Inflammatory macrophage treated with lipopolysaccharide for 4 hours (primary cell): ENCODE data around the gene YTHDC1.
A peak's percentile ranks its signal among the peaks of the same experiment; 100 is the strongest.

ENCODE experiments used
- DNase-seq: peaks from one replicate; pipeline ENCODE4 v3.0.0-alpha.2; 2020

Gene YTHDC1

GRCh38 chr4:68358988-68359387, 9.1 kb upstream of the YTHDC1 start:
- DNase-seq, result no peak

- DNase-seq, result no peak
These were observed 2.9 kb upstream of the YTHDC1 start for GRCh38 chr4:68352791-68353190.

DNA sequence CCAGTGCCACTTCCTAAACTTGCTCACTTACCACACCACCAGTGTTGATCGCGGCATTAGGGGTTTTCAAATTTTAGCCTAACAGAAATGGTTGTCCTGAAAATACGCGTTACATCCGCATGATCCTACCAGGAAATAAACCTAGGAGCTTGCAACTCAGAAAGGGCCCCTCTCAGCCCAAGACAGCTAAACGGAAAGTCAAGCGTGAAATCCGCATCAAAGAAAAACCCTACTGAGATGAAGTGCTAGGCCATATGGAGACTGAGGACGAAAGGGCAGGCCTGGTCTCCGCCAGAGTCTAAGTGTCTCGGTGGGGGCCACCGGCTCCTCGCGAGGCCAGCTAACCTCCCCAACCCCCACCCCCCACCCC, 626 bp downstream of the YTHDC1 start:
- DNase-seq, result peak; percentile 65

DNA sequence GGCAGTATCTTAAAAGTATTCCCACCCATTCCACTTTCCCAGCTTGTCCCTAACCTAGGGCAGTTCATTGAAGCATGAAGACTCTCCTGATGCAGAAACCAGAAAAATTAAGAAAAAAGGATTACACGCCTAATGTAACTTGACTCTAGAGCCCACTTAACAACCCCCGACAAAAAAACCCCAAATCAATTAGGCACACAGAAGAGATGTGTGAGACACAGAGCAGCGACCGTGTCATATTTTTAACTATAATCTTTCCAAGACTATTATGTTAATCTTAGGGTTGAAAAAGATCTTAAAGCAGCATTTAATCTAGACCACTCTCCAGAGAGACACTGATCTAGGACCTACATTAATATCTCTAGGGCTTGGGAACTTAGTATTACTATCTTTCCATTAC, 1.3 kb downstream of the YTHDC1 start:
- no peak for DNase-seq

- no peak for DNase-seq
These were observed 2.0 kb downstream of the YTHDC1 start for GRCh38 chr4:68347845-68348244.

DNA sequence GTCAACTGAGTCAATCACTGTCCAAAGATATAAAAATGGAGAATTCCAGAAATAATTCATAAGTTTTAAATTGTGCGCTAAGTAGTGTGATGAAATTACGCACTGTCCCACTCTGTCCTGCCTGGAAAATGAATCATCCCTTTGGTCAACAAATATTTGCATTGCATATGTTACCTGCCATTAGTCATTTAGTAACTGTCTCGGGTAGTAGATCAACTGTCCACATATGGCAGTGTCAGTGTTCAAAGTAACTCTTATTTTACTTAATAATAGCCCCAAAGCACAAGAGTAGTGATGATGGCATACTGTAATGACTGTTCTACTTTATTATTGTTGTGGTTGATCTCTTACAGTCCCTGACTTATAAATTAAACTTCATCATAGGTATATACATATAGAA, 3.4 kb downstream of the YTHDC1 start:
- no peak for DNase-seq

- no peak for DNase-seq
These were observed 5.1 kb downstream of the YTHDC1 start for GRCh38 chr4:68344785-68345184.

GRCh38 chr4:68344049-68344448, 5.8 kb downstream of the YTHDC1 start:
- DNase-seq, result no peak

GRCh38 chr4:68342134-68342533, 7.8 kb downstream of the YTHDC1 start:
- DNase-seq, result no peak

GRCh38 chr4:68338625-68339024, 11.3 kb downstream of the YTHDC1 start:
- DNase-seq, result no peak

GRCh38 chr4:68337522-68337921, 12.4 kb downstream of the YTHDC1 start:
- no peak for DNase-seq

DNA sequence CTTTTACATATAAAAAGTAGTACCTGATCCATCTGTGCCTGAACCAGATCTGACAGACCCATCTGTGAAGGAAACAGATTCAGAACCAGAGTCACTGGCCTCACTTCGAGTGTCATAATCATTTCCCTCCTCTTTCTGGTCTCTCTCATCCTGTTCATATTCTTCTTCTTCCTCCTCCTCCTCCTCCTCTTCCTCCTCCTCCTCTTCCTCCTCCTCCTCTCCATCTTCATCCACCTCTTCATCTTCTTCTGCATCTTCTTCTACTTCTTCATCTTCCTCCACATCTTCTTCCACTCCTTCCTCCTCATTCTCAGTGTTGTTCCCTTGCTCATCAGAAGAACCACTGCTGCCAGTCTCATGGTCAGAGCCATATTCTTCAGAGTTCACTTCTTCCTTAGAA, 12.9 kb downstream of the YTHDC1 start:
- no peak for DNase-seq

DNA sequence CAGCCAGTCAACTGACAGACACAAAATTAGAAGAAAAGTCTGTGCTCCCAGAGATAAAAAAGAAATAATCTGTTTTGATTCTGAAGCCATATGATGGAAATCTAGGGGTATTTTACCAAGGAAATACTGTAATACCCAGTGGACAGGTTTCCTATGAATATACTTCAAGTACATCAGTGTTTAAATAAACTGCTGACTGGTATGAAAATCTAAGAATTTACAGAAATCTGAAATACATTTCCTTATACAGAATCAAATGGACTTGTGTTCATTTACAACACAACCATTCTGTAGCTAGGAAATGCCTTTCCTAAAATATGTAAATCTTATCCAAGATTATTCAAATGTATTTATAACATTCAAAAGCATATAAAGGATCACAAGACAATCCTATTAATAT, 13.4 kb downstream of the YTHDC1 start:
- DNase-seq, result no peak

GRCh38 chr4:68326141-68326540, 23.7 kb downstream of the YTHDC1 start:
- no peak for DNase-seq

- peak; percentile 68 for DNase-seq
These were observed 25.2 kb downstream of the YTHDC1 start for GRCh38 chr4:68324519-68325262.

- no peak for DNase-seq
These were observed 30.9 kb downstream of the YTHDC1 start for GRCh38 chr4:68319040-68319439.

- no peak for DNase-seq
These were observed 33.5 kb downstream of the YTHDC1 start for GRCh38 chr4:68316193-68316969.

DNA sequence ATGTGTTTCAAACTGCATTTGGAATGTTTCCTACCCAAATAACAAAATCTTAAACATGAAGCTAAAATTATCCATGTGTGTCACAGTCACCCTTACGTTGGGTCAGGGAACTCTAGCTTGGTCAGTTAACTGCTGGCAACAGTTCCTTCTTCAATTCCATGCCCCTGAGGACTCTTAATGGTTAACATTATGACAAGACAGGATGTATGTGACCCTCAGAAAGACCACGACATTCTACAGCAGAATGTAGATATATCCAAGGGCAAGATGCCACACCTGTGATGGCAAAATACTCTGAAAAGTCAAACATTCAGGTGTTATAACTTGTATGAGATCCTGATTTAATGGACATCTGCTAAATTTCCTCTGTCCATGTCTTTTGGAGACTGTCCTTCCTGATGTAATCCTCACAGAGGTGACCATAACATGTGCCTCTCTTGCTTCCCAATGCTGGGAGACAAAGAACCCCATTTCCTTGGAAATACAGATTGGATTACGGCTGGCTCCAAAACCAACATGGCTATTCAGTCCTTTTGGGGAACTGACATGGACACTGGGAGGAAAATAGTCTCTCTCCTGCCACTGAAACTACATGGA, 39.1 kb downstream of the YTHDC1 start:
- no peak for DNase-seq

DNA sequence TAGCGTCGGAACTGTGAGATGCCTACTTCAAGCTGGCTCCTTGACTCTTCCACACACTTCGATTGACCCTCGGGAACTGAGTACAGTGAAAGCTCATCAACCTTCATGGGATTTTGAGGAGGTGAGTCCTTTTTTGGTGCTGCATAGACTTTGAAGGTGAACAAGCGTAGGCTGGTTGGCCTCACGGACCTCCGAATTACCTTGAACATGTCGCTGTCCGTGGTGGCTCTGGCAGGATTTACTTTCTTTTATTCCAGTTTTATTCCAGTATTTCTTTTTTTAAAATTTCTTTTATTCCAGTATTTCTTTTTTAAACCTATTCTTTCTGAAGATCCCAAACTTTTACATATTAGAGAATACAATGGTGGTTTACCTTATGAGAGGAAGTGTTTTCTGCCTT, 45.2 kb downstream of the YTHDC1 start:
- DNase-seq, result no peak

- DNase-seq, result no peak
These were observed 50.1 kb downstream of the YTHDC1 start for GRCh38 chr4:68299492-68300457.

GRCh38 chr4:68297137-68297536, 52.8 kb downstream of the YTHDC1 start:
- DNase-seq, result no peak

GRCh38 chr4:68291256-68291655, 58.6 kb downstream of the YTHDC1 start:
- DNase-seq, result no peak

GRCh38 chr4:68288393-68288740, 61.5 kb downstream of the YTHDC1 start:
- no peak for DNase-seq
